ENCODE data around the gene ZNF280D.
"Not testable (repeated sequence)": the region's sequence is repeated elsewhere in the genome, so short reads cannot be mapped to it uniquely, and the experiment has no call there.

Gene ZNF280D

GRCh38 chr15:56733136-56734012 is at the start of gene ZNF280D:
Gene ZNF280D, minus strand, starts transcription at chr15:56733509. Its CDS starts 26,400 bp downstream, at chr15:56707109.
- peak; percentile 82 for DNase-seq

DNA sequence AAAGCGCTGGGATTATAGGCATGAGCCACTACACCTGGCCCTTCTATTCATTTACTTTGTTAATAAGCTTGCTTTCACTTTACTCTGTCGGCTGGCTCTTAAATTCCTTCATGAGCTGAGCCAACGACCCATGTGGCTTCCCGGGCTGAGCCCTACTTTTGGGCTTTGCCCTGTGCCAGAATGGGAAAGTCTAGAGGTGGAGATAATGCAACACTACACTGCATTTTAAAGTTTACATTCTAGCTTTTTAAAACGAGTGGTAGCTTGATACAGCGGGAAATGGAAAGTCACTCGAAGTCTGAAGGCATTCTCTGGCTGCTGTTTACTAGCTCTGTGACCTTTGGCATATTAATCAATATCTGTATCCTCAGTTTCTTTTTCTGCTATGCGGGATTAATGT is 49.0 kb upstream of the ZNF280D start:
- DNase-seq: no peak

DNA sequence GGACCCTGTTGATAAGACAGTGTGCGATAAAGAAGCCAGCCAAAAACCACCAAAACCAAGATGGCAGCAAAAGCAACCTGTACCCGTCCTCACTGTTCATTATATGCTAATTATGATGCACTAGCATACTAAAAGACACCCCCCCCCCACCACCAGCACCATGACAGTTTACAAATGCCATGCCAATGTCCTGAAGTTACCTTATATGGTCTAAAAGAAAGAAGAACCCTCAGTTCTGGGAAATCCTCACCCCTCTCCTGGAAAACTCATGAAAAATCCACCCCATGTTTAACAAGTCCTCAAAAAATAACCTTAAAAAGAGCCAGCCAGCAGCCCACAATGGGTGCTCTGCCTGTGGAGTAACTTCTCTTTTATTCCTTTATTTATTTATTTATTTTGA is 48.4 kb upstream of the ZNF280D start:
- DNase-seq: no peak

DNA sequence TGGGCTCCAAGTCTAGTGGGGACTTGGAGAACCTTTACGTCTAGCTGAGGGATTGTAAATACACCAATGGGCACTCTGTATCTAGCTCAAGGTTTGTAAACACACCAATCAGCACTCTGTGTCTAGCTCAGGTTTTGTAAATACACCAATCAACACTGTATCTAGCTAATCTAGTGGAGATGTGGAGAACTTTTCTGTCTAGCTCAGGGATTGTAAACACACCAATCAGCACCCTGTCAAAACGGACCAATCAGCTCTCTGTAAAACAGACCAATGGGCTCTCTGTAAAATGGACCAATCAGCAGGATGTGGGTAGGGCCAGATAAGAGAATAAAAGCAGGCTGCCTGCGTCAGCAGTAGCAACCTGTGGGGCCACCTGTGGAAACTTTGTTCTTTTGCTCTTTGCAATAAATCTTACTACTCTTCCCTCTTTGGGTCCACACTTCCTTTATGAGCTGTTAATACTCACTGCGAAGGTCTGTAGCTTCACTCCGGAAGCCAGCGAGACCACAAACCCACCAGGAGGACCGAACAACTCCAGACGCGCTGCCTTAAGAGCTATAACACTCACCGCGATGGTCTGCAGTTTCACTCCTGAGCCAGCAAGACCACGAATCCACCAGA is 46.9 kb upstream of the ZNF280D start:
- not testable (repeated sequence) for DNase-seq

DNA sequence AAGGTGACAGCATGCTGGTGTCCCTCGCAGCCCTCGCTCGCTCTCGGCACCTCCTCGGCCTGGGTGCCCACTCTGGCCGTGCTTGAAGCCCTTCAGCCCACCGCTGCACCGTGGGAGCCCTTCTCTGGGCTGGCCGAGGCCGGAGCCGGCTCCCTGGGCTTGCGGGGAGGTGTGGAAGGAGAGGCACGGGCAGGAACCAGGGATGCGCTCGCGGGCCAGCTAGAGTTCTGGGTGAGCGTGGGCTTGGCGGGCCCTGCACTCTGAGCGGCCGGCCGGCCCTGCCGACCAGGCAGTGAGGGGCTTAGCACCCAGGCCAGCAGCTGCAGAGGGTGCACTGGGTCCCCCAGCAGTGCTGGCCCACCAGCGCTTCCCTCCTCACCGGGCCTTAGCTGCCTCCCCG is 46.1 kb upstream of the ZNF280D start:
- not testable (repeated sequence) for DNase-seq

GRCh38 chr15:56778761-56779160 is 45.5 kb upstream of the ZNF280D start:
- no peak for DNase-seq

- no peak for DNase-seq
These were observed 43.5 kb upstream of the ZNF280D start for GRCh38 chr15:56776839-56777238.

DNA sequence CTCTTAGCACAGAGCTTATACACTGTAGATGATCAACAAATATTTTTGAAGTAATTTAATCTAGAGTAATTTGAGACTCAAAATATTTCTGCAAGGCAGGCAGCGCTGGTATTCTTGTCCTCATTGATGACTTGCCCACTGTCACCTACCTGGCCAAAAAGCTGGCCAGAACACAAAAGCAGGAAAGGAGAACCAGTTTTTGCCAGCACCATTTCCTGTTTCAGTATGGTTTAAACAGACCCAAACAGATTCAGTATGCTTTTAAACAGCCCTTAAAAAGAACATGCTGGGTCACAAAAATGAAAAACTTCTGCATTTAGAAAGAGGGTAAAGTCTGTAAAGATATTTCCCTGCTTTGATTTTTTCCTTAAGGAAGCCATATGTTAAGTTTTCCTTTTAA is 42.3 kb upstream of the ZNF280D start:
- DNase-seq: no peak

DNA sequence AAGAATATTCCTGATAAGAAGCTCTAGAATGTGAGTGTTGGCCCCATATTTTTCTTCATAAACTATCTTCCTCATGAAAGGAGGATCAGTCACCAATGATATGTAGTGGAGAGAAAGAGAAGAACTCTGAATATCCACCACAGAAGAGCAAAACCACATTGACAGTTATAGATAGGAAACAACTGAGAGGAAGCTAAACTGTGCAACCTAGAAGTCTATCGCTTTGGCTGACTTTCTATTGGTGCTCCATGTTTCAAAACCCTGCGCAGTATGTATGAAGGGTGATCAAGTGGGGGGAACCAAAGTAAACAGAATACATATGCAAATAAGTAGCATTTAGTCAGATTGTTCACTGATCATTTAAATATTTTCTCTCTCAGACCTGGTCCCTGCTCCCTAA is 41.0 kb upstream of the ZNF280D start:
- DNase-seq: no peak

DNA sequence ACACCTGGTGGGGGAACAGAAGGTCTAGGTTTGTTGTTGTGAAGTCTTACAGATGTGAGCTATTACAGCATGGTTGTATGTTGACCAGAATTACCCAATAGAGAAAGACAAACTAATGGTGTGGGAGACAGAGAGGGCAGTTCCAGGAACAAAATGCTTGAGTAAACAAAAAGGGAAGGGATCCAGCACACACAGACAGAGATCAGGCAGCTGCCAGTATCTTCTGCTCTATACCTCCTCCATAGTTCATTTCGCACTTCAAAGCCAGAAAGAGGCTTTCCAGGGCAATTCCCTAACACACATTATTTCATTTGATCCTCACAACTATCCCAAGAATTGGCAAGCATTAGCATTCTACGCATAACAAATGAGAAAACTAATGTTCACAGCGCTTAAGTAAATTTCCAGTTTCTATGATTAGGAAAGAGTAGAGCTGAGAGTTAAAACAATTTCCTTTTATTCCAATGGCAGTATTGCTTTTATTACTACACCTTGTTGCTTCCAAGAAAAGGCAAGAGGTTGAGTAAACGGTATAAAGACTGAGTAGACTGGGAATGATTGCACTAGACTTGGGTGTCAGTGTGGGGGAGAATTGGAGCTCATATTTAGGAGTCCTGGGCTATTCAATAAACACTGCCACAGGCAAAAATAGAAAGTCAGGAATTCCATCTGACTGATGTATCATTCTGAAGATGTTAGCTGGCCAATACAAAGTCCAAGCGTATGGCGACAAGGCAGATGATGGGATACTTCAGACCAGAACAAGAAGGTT is 39.7 kb upstream of the ZNF280D start:
- DNase-seq: no peak

DNA sequence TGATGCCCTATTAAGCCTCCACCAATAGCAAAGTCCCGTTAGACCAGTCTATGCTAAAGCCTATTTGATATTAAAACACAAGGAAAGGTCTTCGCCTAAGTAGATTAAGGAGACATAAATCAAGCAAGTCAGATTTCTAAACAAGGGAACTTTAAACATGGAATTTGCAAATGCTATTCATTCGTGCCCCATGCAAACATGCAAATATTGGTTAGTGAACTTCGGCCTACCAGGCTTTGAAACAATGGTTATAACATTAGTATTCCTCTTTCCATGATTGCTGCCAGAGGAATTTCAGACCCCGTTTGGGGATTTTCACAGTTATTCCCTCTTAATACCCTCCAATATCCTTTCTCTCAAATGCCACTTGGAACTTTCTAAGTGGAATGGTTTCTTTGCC is 36.9 kb upstream of the ZNF280D start:
- no peak for DNase-seq

DNA sequence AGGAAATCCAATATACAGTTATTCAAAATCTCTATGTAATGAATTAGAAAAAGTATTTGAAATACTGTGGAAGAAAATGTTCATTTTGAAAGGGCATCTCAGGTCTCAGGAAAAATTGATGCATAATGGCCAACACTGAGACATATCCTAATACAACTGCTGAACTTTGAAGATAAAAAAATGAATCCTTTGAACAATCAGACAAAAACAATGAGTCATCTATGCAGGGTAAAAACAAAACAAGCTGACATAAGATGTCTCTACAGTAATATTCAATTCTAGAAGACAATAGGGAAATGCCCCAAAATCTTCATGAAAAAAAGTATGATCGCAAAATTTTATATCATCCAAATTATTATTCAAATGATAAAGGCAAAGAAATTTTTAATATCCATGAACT is 34.0 kb upstream of the ZNF280D start:
- DNase-seq: no peak

- no peak for DNase-seq
These were observed 31.9 kb upstream of the ZNF280D start for GRCh38 chr15:56765251-56765650.

- no peak for DNase-seq
These were observed 30.0 kb upstream of the ZNF280D start for GRCh38 chr15:56763141-56763895.

DNA sequence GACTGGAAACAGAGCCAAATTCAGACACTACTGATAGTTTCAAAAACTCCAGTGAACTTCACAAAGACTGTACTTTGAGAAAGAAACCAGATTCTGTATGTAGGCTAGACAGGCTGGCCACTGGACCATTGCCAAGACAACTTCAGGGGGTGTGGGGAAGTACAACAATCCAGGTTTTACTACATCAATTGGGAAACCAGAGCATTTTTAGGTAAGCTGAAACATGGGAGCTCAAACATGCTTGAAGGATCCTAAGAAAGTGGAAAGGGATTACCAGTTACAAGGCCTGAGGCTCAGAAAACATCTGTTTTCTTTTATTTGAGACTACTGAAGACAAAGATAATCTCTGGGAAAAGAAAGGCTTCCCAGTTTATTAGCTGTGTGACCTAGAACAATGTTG is 26.9 kb upstream of the ZNF280D start:
- DNase-seq: no peak

GRCh38 chr15:56759450-56759845 is 26.1 kb upstream of the ZNF280D start:
- no peak for DNase-seq

- DNase-seq: no peak
These were observed 25.6 kb upstream of the ZNF280D start for GRCh38 chr15:56758770-56759449.

GRCh38 chr15:56757875-56758274 is 24.6 kb upstream of the ZNF280D start:
- DNase-seq: no peak

DNA sequence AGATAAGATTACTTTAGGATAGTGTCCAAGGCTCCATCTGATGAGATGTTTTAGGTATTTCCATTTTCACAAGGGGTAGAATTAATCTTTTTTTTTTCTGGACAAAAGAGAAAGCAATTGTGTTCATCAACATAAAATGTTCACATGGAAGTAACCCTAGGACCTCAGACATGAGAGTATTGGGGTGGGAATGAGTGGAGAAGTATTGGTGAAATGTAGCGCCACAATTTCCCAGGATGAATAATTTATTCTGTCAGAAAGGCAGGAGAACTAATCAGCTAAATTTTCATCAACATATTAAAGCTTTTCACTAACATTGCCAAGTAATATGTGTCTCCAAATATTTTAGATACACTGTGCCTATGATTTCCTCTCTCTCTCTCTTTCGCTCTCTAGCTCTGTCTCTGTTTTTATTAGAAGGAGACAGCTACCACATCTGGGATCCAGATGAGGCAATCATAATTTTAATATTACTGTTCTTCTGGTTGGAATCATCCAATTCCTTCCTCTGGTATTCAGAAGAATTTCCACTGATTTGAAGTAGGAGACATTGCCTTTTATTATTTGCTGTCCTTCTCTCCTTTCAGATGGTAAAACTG is 21.6 kb upstream of the ZNF280D start:
- DNase-seq: no peak

DNA sequence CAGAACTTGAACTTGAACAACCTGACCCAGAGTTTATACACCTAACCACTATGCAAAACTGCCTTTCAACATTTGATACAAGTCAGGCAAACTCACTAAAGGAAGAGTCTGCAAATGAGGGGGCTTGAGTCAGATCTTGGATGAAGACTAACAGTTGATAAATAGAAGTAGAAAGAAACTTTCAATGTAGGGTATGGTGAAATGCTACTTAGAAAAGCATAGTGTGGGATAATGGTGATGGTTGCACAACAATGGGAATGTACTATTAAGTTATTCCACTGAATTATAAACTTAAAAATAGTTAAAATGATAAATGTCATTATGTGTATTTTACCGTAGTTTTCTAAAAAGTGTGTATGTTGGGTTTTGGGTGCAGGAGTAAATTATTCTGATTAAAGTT is 19.7 kb upstream of the ZNF280D start:
- DNase-seq: no peak

GRCh38 chr15:56749982-56750381 is 16.7 kb upstream of the ZNF280D start:
- DNase-seq: no peak

Measured in stimulated activated CD4-positive, alpha-beta T cell treated with anti-CD3 and anti-CD28 coated beads, Interleukin-1b, Interleukin-23, amount 100 ng/mL, for 48 hours (primary cell).